Spleen (tissue), 11 donors: Measurements from ENCODE around the gene RGS10. TPM values are rescaled to one million over a fixed set of nuclear protein-coding genes. Genes with fewer than 3 reads are reported as not detected.
A peak's percentile ranks its signal among the peaks of the same experiment; 100 is the strongest.

ENCODE experiments used
- DNase-seq: peaks from one replicate; pipeline ENCODE4 v3.0.0-alpha.2; 2020
- H3K27ac ChIP-seq, 8 donors: fragments of 200-600 bp; sonication (generic) in 7 of 8; 1 replicate in 4 of 8; 2 replicates in 4 of 8; pipeline versions ENCODE4 v1.5.0 to v1.8.0; 2016 to 2021; ENCODE audit warnings: inconsistent platforms in 4 of 8, mild to moderate bottlenecking in 4 of 8, moderate library complexity in 1 of 8
- H3K27me3 ChIP-seq, 7 donors: fragments of 200-600 bp; sonication (generic) in 6 of 7; replicated peaks in 1 of 7; 1 replicate in 4 of 7; 2 replicates in 3 of 7; pipeline versions ENCODE4 v1.5.0 to v1.8.0; 2016 to 2021; ENCODE audit warnings: inconsistent platforms in 3 of 7, mild to moderate bottlenecking in 1 of 7
- H3K36me3 ChIP-seq, 6 donors: fragments of 200-600 bp; sonication (generic) in 5 of 6; 1 replicate in 4 of 6; 2 replicates in 2 of 6; pipeline versions ENCODE4 v1.5.0 to v1.8.0; 2016 to 2021; ENCODE audit warnings: inconsistent platforms in 2 of 6
- H3K4me1 ChIP-seq, 6 donors: fragments of 200-600 bp; sonication (generic) in 5 of 6; 1 replicate in 3 of 6; 2 replicates in 3 of 6; pipeline versions ENCODE4 v1.5.0 to v1.8.0; 2016 to 2021; ENCODE audit warnings: inconsistent platforms in 3 of 6
- H3K4me3 ChIP-seq, 8 donors: fragments of 200-600 bp; sonication (generic) in 7 of 8; 1 replicate in 4 of 8; 2 replicates in 4 of 8; pipeline versions ENCODE4 v1.5.0 to v1.8.0; 2016 to 2021; ENCODE audit warnings: inconsistent platforms in 4 of 8, mild to moderate bottlenecking in 4 of 8, moderate library complexity in 2 of 8
- H3K9me3 ChIP-seq, 8 donors: fragments of 200-600 bp; sonication (generic) in 7 of 8; 1 replicate in 4 of 8; 2 replicates in 4 of 8; pipeline versions ENCODE4 v1.5.0 to v1.8.0; 2016 to 2021; ENCODE audit warnings: inconsistent platforms in 4 of 8
- POLR2A ChIP-seq, 3 donors: fragments of 450-650 bp; IDR thresholded peaks; one replicate each; pipeline ENCODE4 v1.5.1; 2017; ENCODE audit warnings: antibody characterized with exemption in 3 of 3, mild to moderate bottlenecking in 1 of 3
- POLR2AphosphoS5 ChIP-seq, 3 donors: sonication (generic); formaldehyde crosslinking; IDR thresholded peaks; one replicate each; pipeline ENCODE4 v1.5.1; 2017; ENCODE audit warnings: antibody characterized with exemption in 3 of 3
- WGBS, 5 donors: extraction: QIAGEN DNeasy Blood & Tissue Kit in 3 of 5; methylation state at CpG; one replicate each; pipeline versions ENCODE4 v1.1.5 to v1.1.7; 2013 to 2018; 5-methylcytosine and 5-hydroxymethylcytosine counted together
- intact Hi-C: fragments of 100-400 bp; cut with DNase I; formaldehyde crosslinking; loops from one replicate; pipeline ENCODE4 v1.15.0; 2023; ENCODE audit warnings: low total_unique reads
- polyA plus RNA-seq, 3 donors: library from polyadenylated mRNA; stranded (reverse); fragments of 200-250 nt; gene quantifications; one replicate each; pipeline ENCODE4 v1.2.1, GENCODE V29; 2013
- total RNA-seq, 7 donors: library from RNA; depleted of rRNA in 3 of 7; stranded (reverse); fragments of >200 nt in 3 of 7; fragmentation: NEBNext Ultra II Directional in 4 of 7; extraction: Animal tissue kit (Norgen Biotek cat#: 25700) in 4 of 7; gene quantifications; one replicate each; pipeline versions ENCODE4 v1.1.0 to v1.2.1, GENCODE V29; 2016 to 2021
- TF ChIP-seq, protein P1 (sequence below), 11 experiments: fragments of 200-600 bp in 7 of 11; fragments of 450-650 bp in 4 of 11; sonication (generic) in 4 of 11; IDR thresholded peaks in 8 of 11; conservative IDR thresholded peaks in 3 of 11; 1 replicate in 7 of 11; 2 replicates in 4 of 11; pipeline versions ENCODE4 v1.4.0 to v1.8.0; 2016 to 2021; ENCODE audit warnings: antibody characterized with exemption in 11 of 11, inconsistent platforms in 4 of 11, mild to moderate bottlenecking in 1 of 11
- donor health status: healthy with polysubstance abuse.
- donor health status: DM: no; HTN: no; CAD: no; lungs with moderate emphysema.
- donor health status: DM: no; HTN: no; CAD: no.
- donor health status: Bipolar disorder and iron deficiency.
- donor health status: healthy.
- donor health status: DM: no; HTN: no; CAD: no.
- donor health status: DM: yes; HTN: yes; CAD: no.

Gene RGS10
- total and polyA plus RNA-seq, 10 donors = 29.1 to 127 (median 49.6) TPM

DNA sequence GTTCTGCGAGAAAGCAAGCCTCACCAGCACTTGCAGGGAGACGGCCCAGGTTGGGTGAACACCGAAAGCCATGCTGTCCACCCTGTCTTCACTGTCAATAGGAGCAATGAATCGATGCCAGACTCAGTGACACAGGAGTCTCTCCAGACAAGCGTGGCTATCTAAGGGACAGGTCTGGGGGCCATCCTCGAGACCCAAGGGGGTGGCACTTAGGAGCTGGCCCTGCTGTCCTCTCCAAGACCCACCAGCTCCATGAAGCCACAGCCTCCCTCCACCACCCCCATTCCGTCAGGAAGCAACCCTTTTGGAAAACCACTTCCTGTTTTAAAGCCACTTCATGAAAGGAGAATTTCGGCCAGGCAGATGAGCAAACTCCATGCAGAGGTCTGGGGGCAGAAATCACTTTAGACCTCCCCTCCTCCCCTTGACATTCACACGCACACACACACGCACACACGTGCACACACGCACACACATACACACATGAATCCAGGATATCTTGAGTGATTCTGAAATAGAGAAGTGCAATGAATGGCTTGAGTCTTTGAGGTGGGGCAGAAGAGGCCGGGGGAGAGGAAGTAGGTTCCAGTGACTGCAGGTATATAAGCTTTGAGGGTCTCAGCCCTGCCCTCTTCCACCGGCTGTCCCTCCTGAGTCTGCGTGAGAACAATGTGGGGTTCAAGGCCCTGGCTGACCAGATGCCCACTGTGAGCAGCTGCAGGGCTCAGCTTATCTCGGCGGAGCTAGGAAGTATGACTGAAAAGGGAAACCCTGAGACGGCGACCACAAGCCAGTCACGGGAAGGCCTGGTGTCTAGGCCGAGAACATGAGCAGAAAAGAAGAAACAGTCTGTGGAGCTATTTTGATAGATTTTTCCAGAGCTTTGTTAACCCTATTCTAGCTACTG is 25.0 kb downstream of the RGS10 start:
- TF ChIP-seq, protein P1, sequence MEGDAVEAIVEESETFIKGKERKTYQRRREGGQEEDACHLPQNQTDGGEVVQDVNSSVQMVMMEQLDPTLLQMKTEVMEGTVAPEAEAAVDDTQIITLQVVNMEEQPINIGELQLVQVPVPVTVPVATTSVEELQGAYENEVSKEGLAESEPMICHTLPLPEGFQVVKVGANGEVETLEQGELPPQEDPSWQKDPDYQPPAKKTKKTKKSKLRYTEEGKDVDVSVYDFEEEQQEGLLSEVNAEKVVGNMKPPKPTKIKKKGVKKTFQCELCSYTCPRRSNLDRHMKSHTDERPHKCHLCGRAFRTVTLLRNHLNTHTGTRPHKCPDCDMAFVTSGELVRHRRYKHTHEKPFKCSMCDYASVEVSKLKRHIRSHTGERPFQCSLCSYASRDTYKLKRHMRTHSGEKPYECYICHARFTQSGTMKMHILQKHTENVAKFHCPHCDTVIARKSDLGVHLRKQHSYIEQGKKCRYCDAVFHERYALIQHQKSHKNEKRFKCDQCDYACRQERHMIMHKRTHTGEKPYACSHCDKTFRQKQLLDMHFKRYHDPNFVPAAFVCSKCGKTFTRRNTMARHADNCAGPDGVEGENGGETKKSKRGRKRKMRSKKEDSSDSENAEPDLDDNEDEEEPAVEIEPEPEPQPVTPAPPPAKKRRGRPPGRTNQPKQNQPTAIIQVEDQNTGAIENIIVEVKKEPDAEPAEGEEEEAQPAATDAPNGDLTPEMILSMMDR (IDR thresholded peaks at IDR 0.05 in 8 of 11, conservative IDR thresholded peaks at IDR 0.05 in 3 of 11) = no peak
- no peak for TF ChIP-seq POLR2A (IDR thresholded peaks at IDR 0.05)
- peak in 2 of 3 donors; percentile 29 to 45 for TF ChIP-seq POLR2AphosphoS5 (IDR thresholded peaks at IDR 0.05)
- Histone ChIP-seq H3K4me1 (peaks cover 23 to 40% (median 37%) of the 10 kb centered on the region in 6 donors), H3K36me3 (peaks cover 0 to 41% (median 7%) of the 10 kb centered on the region in 6 donors), H3K4me3 (peak overlapping the region in 1 of 8 donors; percentile 46), H3K27me3 (no peaks in the 10 kb centered on the region), H3K27ac (peak overlapping the region; percentile 55 to 86 (median 76)), H3K9me3 (no peaks in the 10 kb centered on the region)
- peak; percentile 85 for DNase-seq
- intact Hi-C loops = no loop called here
- 23 to 35% (median 26%) methylated on average over 20 to 21 of the region's 21 CpGs for WGBS, 5 donors

DNA sequence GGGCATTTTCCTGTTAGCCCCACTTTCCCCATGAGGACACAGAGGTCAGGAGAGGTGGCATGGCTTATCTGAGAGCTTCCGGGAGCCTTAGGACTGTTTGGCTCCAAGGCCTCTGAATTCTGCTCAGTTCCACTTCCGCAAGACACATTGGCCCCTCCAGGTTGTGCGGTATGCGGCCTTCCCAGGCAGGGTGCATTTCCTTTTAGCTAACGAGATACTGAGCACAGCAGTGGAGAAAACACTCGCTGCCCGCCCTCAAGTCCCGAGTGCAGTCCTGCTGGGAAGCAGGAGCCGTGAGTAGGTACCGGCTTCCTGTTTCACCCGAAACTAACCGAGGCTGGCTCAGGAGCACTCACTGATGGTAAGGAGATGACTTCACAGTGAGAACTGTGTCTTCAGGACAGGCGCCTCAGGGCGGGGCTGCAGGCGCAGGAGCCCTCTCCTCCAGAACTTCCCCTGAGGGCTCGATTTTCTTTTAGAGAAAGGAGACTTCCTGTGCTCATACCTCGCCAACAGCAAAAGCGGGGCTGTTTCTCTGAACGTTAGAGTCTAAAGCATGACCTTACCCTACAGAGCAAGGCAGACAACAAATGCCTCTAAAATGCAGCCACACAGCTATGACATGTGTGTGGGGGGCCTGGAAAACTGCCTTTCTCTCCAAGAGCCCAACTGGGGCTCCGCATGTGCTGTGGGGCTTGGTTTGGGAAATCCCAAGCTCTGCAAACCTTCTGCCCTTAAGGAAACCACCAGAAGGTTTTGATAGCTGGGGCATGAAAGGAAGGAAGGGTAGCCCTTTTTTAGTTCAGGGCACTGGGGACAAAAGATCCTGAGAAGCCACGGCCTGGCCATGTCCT is 25.9 kb downstream of the RGS10 start:
- Histone ChIP-seq H3K36me3 (peaks cover 0 to 41% (median 7%) of the 10 kb centered on the region in 6 donors), H3K4me3 (peak overlapping the region in 3 of 8 donors; percentile 4 to 46 (median 18)), H3K4me1 (peaks cover 23 to 40% (median 37%) of the 10 kb centered on the region in 6 donors), H3K9me3 (no peaks in the 10 kb centered on the region), H3K27me3 (no peaks in the 10 kb centered on the region), H3K27ac (peak overlapping the region; percentile 39 to 86 (median 76))
- TF ChIP-seq POLR2A (IDR thresholded peaks at IDR 0.05) (no peak), POLR2AphosphoS5 (IDR thresholded peaks at IDR 0.05) (peak; percentile 39 to 66 (median 39))
- TF ChIP-seq, protein P1 (IDR thresholded peaks at IDR 0.05 in 8 of 11, conservative IDR thresholded peaks at IDR 0.05 in 3 of 11) = no peak
- intact Hi-C loops = no loop called here
- DNase-seq = peak; percentile 87
- 8 to 36% (median 14%) methylated on average over 11 to 21 of the region's 21 CpGs for WGBS, 5 donors

DNA sequence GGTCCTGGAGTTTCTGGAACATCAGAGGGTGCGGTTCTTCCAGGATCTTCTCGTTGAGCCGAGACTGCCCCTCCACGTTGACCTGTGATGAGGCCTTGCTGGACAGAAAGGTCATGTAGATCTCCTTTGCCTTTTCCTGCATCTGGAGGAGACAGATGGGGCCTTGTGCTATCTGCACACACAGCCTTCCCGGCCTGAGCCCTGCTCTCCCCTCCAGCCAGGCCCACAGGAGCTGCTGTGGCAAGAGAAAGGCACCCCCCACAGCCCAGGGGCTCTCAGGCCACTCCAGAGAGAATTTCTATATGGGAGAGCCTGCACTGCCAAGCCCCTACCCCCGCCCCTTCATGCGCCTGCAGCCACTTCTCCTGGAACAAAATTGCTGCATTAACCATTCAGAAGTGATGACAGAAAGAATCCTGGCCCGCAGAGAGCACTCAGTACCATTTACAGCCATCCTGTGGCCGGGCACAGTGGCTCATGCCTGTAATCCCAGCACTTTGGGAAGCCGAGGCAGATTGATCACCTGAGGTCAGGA is 26.9 kb downstream of the RGS10 start:
- Histone ChIP-seq H3K4me1 (peaks cover 23 to 40% (median 37%) of the 10 kb centered on the region in 6 donors), H3K27me3 (no peaks in the 10 kb centered on the region), H3K4me3 (no peak overlapping the region), H3K27ac (peak overlapping the region in 7 of 8 donors; percentile 39 to 86 (median 80)), H3K36me3 (peaks cover 0 to 49% (median 7%) of the 10 kb centered on the region in 6 donors), H3K9me3 (no peaks in the 10 kb centered on the region)
- TF ChIP-seq, protein P1 (IDR thresholded peaks at IDR 0.05 in 8 of 11, conservative IDR thresholded peaks at IDR 0.05 in 3 of 11) = no peak
- TF ChIP-seq POLR2A (IDR thresholded peaks at IDR 0.05) (no peak), POLR2AphosphoS5 (IDR thresholded peaks at IDR 0.05) (no peak)
- 90 to 92% (median 92%) methylated on average over 10 of the region's 10 CpGs for WGBS, 5 donors
- peak; percentile 71 for DNase-seq
- intact Hi-C loops = no loop called here
